ENCODE measurements around the gene SCUBE3. TPM values are rescaled to one million over a fixed set of nuclear protein-coding genes. Genes with fewer than 3 reads are reported as not detected.

The SCUBE3 gene
- total RNA-seq, 2 experiments from 2014 or later = not detected

GRCh38 chr6:35177157-35177556 is 36.6 kb upstream of the SCUBE3 start:
- TF ChIP-seq, protein P1, sequence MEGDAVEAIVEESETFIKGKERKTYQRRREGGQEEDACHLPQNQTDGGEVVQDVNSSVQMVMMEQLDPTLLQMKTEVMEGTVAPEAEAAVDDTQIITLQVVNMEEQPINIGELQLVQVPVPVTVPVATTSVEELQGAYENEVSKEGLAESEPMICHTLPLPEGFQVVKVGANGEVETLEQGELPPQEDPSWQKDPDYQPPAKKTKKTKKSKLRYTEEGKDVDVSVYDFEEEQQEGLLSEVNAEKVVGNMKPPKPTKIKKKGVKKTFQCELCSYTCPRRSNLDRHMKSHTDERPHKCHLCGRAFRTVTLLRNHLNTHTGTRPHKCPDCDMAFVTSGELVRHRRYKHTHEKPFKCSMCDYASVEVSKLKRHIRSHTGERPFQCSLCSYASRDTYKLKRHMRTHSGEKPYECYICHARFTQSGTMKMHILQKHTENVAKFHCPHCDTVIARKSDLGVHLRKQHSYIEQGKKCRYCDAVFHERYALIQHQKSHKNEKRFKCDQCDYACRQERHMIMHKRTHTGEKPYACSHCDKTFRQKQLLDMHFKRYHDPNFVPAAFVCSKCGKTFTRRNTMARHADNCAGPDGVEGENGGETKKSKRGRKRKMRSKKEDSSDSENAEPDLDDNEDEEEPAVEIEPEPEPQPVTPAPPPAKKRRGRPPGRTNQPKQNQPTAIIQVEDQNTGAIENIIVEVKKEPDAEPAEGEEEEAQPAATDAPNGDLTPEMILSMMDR (IDR thresholded peaks at IDR 0.05) = no peak
- H3K36me3 Mint-ChIP-seq (ENCODE audit: low read depth) = no peaks in the 10 kb centered on the region
- Histone ChIP-seq H3K27ac (ENCODE audit: low read depth in 1 of 2, low read length in 2 of 2) (no peak overlapping the region), H3K9me3 (ENCODE audit: control insufficient read depth in 1 of 2, insufficient read depth in 1 of 2, low read length in 2 of 2) (no peaks in the 10 kb centered on the region), H3K27me3 (ENCODE audit: control insufficient read depth in 1 of 2, insufficient read depth in 2 of 2, low read length in 2 of 2) (peaks cover 0 to 2% of the 10 kb centered on the region in 2 experiments), H3K4me1 (ENCODE audit: insufficient read depth, low read length) (peaks cover 9% of the 10 kb centered on the region), H3K4me3 (ENCODE audit: low read length) (no peak overlapping the region), H3K36me3 (ENCODE audit: insufficient read depth, low read length) (no peaks in the 10 kb centered on the region)
- no peaks in the 10 kb centered on the region for H3K4me1 Mint-ChIP-seq (ENCODE audit: low read depth)
- H3K9me3 Mint-ChIP-seq = no peaks in the 10 kb centered on the region
- ChIA-PET CTCF (no interaction called here), POLR2A (no interaction called here)
- no peak overlapping the region for H3K27ac Mint-ChIP-seq
- DNase-seq = no peak
- H3K4me3 Mint-ChIP-seq = no peak overlapping the region
- ATAC-seq (ENCODE audit: poor library complexity) = no peak
- peaks cover 11% of the 10 kb centered on the region for H3K27me3 Mint-ChIP-seq
- intact Hi-C loops (cut with DNase I, micrococcal nuclease) = no loop called here

GRCh38 chr6:35177596-35177995 is 36.2 kb upstream of the SCUBE3 start:
- Histone ChIP-seq H3K9me3 (ENCODE audit: control insufficient read depth in 1 of 2, insufficient read depth in 1 of 2, low read length in 2 of 2) (no peaks in the 10 kb centered on the region), H3K36me3 (ENCODE audit: insufficient read depth, low read length) (no peaks in the 10 kb centered on the region), H3K27me3 (ENCODE audit: control insufficient read depth in 1 of 2, insufficient read depth in 2 of 2, low read length in 2 of 2) (peaks cover 0 to 2% of the 10 kb centered on the region in 2 experiments), H3K27ac (ENCODE audit: low read depth in 1 of 2, low read length in 2 of 2) (no peak overlapping the region), H3K4me1 (ENCODE audit: insufficient read depth, low read length) (peaks cover 9% of the 10 kb centered on the region), H3K4me3 (ENCODE audit: low read length) (no peak overlapping the region)
- Mint-ChIP-seq H3K4me1 (ENCODE audit: low read depth) (no peaks in the 10 kb centered on the region), H3K27ac (no peak overlapping the region), H3K9me3 (no peaks in the 10 kb centered on the region), H3K27me3 (peaks cover 11% of the 10 kb centered on the region), H3K4me3 (no peak overlapping the region), H3K36me3 (ENCODE audit: low read depth) (no peaks in the 10 kb centered on the region)
- CTCF ChIA-PET = no interaction called here
- intact Hi-C loops (cut with DNase I, micrococcal nuclease) = no loop called here
- TF ChIP-seq, protein P1 (IDR thresholded peaks at IDR 0.05) = no peak
- ATAC-seq (ENCODE audit: poor library complexity) (no peak), DNase-seq (no peak)
- POLR2A ChIA-PET = no interaction called here

- intact Hi-C loops (cut with DNase I, micrococcal nuclease) = no loop called here
- Histone ChIP-seq H3K4me1 (ENCODE audit: insufficient read depth, low read length) (peaks cover 9% of the 10 kb centered on the region), H3K36me3 (ENCODE audit: insufficient read depth, low read length) (no peaks in the 10 kb centered on the region), H3K4me3 (ENCODE audit: low read length) (no peak overlapping the region), H3K27me3 (ENCODE audit: control insufficient read depth in 1 of 2, insufficient read depth in 2 of 2, low read length in 2 of 2) (peaks cover 0 to 2% of the 10 kb centered on the region in 2 experiments), H3K27ac (ENCODE audit: low read depth in 1 of 2, low read length in 2 of 2) (no peak overlapping the region), H3K9me3 (ENCODE audit: control insufficient read depth in 1 of 2, insufficient read depth in 1 of 2, low read length in 2 of 2) (no peaks in the 10 kb centered on the region)
- Mint-ChIP-seq H3K36me3 (ENCODE audit: low read depth) (no peaks in the 10 kb centered on the region), H3K27me3 (peaks cover 15% of the 10 kb centered on the region), H3K4me3 (no peak overlapping the region), H3K4me1 (ENCODE audit: low read depth) (no peaks in the 10 kb centered on the region), H3K9me3 (no peaks in the 10 kb centered on the region), H3K27ac (no peak overlapping the region)
- TF ChIP-seq, protein P1 (IDR thresholded peaks at IDR 0.05) = no peak
- ChIA-PET CTCF (no interaction called here), POLR2A (no interaction called here)
- DNase-seq (no peak), ATAC-seq (ENCODE audit: poor library complexity) (no peak)
Observed at GRCh38 chr6:35178012-35178411, 35.7 kb upstream of the SCUBE3 start.

Data from CD4-positive, alpha-beta T cell (primary cell).